Stimulated activated CD4-positive, alpha-beta T cell treated with anti-CD3 and anti-CD28 coated beads, Interleukin-1b, Interleukin-23, amount 100 ng/mL, for 48 hours (primary cell): ENCODE measurements around the gene MBNL1.

Source experiments
- DNase-seq: peaks from one replicate; pipeline ENCODE4 v3.0.0-alpha.2; 2020

Gene MBNL1

DNA sequence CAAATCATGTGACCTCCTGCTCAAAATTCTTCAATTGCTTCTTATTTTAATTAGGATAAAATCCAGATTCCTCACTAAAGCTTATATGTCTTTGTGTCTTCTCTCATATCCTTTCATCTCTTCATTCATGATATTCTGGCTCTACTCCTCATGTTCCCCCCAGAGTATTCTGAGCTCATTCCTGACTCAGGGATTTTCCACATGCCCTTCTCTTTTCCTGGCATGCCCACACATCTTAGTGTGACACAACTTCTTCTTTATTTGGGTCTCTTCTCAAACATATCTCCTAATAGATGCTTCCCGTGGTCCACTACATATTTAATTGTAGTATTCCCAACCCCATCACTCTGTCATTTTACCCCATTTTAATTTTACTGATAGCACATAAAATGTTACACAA lies 15.2 kb upstream of the MBNL1 start:
- DNase-seq, result no peak

DNA sequence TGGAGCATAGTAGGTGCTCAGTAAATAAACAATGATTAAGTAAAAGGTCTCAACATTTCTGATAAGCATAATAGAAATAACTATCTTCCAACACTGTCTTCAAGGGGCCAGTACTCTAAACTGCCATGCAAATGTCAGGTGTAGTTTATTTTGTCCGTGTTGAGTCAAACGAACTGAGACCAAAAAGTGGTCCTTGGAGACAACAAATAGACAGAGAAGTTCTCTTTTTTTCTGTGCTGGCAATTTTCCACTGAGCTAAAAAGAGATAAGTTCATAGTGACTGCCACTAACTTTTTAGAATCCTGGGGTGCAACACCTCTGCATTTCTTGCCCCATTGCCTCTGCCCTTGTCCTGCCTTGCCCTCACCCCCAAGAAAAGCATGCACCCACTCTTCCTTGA lies 14.7 kb upstream of the MBNL1 start:
- DNase-seq, result no peak

DNA sequence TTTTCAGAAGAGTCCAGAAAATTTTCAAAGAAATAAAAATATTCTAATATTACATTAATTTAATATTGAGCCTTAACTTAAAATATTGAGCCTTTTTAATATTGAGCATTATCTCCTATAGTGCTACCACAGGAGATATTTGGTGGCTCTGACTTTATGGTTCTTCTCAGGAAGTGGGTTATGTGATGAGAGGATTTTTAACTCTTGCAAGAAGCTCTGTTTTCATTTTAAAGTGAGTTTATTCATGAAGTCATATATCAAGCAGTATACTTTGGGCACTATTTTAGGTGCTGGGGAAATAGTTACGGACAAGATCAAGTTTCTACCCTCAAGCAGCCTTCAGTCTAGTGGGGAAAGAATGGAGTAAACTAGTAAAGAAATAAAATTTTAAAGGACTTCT lies 13.4 kb upstream of the MBNL1 start:
- DNase-seq, result no peak

DNA sequence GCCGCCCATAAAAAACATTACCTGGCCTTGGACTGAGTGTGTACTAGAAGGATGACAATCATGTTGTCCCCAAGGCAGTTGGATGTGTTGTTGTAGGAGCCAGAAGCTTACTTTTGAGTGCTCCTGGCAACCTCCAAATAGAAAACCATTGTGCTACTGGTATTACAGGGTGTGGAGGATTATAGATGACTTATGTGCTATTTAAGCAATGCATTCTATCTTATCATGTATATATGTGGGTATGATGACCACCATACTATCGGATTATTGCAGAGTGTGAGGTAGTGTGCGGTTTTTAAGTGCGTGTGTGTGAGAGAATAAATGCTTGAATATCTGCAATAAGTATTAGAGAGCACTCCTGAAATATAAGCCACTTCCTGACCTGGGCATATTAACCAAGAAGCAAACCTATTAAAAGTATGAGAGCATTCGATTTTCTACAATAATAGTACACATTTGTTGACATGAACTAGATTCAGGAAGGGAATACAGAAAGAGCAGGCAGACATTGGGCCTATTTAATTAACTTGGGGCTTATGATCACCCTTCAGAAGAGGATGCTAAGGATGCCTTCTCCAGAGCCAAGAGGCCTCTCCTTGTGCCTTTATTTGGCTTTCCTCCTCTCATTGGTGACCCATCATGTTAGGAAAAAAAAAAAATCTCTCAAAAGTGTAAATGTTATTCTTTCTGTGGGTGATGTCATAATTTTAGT lies 11.7 kb upstream of the MBNL1 start:
- DNase-seq, result no peak

DNA sequence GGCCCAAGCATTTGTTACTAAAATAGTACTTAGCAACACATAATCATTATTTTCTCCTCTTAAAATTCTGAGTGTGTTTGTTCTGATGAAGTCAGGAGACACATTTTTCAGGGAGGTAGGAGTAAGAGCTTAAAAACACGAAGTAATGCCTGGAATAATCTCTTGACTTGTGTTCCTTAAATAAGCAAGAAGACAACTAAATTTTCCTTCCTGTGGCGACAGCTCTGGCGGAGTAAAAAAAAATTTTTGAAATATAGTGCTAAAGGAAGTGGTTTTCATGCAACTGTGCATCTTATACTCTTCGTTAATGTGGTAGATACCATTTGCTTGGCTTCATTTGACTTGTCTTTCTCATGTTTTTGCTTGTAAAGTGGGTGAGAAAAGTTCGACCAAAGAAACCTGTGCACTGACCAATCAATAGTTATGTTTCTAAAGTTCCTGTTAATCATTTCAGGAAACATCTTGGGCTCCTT lies 11.1 kb upstream of the MBNL1 start:
- DNase-seq, result no peak

DNA sequence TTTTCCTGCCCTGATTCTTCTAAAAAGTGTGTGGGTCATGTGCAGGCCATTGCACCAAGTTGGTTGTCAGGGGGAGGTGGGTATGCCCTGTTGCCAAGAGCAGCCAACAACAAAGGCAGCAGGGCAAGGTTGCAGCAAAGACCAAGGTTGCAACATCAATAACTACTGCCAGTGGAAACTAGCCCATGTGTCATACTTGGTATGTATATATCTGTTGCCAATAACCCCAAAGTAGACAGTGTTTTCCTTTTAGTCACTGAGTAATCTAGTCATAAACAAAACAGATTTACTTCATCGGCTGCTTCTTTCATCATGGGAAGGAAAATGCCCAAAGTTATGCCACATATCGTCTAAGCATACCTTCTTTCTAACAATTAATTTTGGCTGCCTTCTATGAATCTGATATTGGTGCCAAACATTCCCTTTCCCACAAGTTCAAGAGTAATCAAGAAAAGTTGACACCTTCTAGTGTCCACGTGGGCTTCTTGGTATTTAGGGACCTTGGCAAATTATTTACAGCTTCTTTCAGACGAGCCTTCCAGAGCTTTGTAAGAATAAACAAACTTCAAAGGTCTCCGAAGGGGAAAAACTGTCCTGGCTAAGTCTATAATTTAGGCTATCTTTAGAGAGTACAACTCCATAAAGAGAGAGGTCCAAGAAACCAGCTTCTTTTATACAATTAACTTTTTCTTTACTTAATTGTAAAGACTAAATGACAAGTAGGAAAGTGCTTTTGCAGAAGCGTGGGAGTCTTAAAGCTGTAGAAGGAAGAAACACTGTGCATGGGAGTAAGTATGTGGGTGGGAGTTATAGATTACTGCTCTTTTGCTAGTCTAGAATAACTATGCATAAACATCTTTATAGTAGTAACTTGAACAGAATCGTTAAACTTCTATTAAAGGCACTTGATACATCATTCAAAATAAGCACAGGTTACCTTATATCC lies 10.0 kb upstream of the MBNL1 start:
- DNase-seq, result peak; percentile 76

DNA sequence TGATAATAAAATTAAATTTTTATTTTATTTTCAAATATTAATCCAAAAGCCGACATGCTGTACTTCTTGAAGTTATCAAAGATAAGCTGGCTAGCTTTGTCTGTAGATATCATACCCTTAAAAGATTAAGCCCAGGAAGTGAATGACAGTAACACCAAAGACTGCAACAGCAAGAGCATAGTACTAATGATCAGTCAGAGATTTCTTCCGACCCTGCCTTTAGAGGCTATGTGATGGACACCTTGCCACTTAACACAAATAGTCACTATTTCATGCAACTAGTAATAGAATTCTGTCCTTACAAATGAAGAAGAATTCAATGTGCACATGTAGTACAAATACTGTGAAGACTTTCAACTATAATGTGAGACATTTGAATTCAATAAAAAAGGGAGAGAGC lies 9.3 kb upstream of the MBNL1 start:
- DNase-seq, result no peak

DNA sequence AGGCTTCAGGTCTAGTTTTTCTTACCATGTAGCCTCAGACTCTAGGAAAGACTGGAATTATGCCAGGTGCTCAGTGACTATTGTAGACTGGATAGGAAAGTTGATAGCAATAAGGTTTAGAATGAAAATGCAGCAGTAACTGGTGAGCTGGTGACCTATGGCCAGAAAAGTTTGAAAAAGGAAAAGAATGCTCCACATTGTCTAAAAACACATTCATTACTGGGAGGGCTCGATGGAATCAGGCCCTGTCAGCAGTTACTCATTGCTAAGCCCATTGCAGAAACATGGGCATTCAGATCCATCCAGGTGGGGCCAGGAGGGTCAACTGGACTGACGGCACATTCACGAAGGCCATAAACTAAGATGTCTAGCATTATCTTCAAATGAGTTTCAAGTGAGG lies 8.7 kb upstream of the MBNL1 start:
- no peak for DNase-seq

DNA sequence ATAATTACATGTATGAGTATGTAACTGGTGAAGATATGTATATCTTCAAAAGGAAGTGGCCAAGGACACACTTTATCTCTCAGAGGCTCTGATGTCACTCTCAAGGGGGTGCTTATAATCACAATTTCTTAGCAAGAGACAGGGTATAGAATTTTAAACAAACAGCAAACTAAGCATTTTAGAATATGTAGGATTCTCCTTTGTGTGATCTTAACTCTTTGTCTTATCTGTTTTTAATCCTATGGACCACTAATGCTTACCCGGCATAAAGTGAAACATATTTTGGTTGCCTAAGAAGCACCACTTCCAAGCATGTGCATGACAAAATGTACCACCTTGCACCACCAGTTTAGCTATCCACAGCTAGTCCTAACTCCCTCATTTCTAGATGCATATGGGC lies 8.2 kb upstream of the MBNL1 start:
- DNase-seq, result no peak

DNA sequence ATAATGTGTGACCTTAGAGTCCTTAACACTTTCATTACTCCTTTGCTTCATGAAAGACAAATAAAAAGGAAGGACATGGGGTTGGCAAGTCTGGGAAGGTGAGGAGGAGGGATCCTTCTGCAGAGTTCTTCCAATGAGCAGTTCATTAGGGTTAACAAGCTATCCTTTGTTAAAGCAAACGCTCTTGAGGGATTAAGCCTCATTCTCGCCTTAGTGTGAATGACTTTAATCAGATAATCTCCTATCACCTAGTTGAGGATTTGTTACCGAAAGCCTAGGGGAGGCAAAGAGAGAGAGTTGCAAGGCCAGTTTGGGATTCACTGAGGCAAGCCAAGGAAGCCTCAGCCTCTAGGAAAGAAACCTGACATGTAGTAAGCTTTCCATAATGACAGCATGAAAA lies 7.4 kb upstream of the MBNL1 start:
- no peak for DNase-seq

DNA sequence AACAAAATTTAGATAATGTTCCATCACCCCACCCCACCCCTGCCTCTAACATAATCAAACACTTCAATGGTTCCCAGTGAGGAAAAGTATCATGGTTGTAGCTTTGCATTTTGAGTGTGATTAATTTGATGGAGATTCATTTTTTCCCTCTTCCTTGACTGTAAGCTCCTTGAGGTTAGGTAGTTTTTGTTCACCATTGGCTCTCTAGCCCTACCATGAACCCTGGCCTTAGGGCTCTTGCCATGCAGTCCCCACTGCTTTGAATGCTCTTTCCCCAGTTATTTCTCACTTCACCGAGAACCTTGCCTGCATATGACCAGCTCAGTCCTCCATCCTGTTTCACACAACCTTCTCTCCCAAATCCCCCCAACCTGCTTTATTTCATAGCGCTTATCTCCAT lies 5.0 kb upstream of the MBNL1 start:
- no peak for DNase-seq

DNA sequence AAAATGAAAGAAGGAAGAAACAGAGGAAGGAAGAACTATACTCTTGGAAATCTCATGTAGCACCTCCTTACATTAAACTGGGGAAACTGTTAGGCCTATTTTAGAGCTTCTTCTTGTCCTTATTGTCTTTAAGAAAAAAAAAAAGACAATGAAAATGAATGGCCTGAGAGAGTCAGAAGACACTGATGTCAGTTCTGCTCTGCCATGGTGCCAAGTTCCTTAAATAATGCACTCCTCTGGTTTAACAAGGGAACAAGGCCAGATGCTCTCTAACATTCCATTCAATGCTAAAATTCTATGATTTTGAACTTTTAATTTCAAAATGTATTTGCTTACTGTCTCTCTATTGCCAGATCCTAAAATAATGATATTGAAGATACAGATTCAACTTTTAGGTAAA lies 4.4 kb upstream of the MBNL1 start:
- DNase-seq, result no peak

DNA sequence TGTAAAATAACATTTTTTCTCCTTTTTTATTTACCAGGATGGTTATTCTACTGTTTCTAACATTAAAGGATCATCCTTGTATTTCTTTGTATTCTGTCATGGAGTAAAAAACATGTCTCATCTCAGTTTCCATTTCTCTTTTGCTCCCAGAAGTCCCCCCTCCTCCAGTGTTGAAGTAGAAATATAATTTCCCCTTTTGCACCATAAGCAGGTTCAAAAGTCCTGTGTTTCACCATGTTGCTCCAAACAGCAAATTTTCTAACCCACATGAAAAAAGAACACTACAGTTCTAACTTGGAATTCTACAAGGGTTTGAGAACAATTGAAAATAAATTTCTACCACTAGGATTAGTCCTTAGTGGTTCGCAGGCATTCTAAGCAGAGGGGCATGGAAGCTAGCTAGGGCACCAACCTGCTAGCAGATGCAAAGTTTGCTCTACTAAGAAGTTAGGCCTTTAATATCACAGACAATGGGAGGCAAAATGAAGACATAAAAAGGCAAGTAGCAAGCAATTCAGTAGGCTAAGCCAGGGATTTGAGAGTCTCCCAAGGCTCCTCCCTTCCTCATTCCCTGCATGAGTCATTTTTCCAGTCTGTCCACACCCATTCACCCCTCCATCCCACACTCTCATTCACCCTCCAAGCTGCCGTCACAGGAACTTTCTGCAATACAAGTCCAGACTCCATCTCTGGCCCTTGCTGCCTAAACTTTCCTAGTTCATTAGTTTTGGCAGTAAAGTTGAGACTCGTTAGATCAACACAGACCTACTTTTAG lies 2.3 kb upstream of the MBNL1 start:
- DNase-seq, result no peak

DNA sequence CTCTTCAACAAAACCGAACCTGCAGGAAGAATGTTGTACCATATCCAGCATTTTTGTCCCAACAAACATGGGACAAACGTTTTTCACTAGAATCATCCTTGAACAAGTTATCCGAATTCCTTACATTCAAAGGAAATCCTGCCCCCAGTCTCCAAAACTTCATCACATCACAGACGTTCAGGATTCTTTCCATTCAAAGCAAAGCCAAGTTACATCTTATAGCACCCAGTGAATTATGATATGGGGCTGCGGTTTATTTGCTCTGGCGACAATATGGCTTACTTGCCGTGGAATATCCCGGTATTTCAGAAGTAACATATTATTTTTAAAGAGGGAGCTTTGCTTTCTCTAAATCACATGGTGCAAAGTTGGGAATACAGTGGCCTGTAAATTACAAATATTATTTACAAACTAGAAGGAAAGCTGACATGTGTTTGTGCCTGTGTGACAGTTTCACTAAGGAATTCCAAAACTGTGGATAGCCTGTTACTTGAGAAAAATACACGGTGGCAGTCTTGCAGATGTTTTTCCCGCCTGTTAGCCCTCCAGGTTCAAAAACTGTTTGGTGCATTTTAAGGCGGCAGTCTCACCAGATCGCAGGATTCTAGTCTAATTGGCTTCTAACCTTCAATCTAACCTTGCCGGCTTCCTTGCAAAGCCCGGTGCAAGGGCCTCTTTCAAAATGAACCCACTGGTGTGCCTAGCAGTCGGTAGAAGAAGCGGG lies 736 bp upstream of the MBNL1 start:
- DNase-seq, result no peak

DNA sequence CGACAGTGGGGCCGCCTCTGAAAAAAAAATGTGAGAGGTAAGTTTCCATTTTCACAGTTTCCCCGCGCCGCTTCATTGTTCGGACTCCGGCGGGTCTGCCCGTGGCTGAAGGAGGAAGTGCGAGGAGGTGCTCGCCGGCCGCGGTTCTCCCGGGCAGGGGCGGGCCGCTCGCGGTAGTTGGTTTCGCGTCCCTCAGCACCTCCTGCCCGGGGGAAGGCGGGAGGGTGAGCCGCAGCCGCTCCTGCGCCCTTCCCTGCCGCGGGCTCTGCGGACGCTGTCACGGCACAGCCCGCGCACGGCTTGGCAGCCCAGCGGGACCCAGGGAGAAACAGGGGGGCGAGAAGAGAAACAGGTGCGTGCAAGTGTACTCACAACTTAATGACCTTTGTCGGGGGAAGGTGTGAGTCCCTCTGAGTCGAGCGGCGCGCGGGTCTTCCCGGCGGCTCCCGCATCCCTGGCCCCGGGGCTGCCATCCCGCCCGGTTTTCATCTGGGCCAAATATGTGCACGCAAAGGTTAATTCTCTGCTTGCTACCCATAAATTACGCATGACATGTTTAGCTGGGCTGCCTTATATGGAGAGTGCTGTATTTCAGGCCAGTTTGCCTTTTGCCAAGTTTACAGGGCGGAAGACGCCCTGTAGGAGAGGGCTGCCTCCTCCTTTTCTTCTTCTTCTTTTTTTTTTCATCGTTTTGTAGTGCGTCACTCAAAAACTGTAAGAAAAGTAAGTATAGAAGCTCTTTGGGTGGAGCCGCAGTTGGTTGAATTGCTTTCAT lies 514 bp downstream of the MBNL1 start:
- no peak for DNase-seq

DNA sequence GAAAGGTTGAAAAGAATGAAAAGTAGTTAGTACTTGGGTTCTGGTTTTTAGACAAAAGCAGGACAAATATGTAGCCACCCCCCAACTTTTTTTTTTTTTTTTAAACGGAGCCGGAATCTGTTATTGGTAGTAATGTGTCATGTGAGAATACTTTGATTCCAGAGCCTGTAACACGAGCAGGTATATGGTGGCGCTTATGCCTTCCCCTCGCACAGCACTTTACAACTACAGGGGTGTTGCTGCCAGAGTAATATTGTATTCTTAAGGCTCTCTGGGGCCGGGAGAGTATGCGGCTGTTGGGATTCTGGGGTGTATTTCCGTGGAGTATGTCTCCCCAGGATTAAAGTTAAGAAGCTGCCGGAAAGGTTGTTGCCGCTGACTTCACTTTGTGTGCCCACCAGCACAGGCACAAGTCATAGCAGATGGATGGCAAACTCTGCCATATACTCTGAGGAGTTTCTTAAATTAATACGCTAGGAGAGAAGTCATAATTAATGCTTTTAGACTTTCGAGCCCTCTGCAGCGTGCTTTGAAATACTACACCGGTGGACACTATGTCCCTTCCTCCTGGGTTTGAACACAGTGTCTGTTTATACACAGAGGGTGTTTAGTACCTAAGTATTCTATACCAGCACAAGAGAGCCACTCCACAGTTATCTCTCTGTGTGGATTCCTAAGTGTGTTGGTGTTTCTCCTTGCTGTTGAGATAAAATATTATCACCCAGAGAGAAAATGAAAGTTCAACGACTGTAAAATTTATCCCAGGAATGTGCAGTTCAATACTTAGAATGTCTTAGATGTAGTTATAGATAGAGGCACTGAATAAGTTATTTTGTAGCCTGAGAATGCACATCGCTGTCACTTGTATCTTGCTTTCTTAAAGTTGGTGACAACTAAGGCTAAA lies 1.4 kb downstream of the MBNL1 start:
- no peak for DNase-seq

DNA sequence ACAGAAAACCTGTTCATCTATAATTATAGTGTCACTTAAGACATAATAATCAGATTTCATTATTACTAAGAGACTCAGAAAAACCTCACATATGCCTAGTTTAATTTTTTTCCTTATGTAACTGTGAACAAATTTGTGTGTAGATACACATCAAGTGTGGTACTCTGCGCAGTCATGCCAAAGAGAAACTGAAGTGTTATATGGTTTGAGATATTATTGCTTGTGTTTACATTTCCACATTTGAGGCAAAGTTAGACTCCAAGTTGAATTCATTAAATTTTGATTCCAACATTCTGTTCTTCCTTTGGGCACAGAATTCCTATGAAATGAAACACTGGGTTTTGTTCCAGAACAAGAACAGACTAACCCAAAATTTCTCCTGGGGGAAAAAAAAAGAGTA lies 2.2 kb downstream of the MBNL1 start:
- DNase-seq, result no peak

DNA sequence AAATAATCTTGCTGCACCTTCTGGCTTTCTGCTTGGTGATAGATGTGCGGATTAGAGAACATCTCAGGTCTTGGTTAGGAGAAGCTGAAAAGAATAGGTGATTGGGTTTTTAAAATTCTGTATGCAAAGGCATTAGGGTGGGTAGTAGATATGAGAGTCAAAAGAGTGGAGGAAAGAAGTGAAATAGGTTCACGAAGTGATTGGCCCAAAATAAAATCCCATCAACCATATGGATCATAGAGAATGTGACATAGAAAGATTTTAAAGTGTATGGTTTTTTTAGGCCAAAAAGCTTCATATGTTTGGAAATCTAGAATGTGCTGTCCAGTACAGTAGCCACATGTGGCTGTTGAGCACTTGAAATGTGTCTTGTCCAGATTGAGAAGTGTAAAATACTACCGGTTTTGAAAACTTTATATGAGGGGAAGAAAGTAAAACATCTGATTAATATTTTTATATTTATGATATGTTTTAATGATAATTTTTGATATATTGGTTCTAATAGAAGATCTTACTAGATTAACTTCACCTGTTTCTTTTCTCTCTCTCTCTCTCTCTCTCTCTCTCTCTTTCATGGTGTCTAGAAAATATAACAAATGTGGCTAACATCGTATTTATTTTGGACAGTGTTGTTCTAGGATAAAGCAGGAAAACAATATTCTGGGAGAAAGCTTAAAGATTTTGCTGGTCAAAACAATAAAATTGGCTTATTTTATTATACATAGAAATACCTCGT lies 2.9 kb downstream of the MBNL1 start:
- DNase-seq, result no peak

DNA sequence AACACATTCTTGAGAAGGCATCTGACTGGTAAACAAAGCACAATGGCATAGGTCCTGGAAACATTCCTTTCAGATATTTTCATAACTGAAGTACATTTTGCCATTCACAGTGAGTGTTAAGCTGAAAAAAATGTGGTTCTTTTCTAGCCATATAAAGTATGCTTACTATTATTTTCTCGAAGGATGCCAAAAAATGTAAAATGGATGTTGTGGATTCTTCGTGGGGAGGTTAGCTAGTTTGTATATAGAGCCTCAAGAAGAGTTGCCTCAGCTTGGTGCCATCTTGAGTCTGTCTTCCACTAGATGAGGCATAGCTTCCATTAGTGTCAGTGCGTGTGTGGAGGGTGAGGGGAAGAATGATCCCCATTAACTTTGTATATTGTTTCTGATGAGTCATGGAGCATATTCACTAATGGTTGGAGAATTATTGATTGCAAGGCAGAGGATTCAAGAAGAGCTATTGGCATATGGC lies 4.1 kb downstream of the MBNL1 start:
- DNase-seq, result peak; percentile 60

DNA sequence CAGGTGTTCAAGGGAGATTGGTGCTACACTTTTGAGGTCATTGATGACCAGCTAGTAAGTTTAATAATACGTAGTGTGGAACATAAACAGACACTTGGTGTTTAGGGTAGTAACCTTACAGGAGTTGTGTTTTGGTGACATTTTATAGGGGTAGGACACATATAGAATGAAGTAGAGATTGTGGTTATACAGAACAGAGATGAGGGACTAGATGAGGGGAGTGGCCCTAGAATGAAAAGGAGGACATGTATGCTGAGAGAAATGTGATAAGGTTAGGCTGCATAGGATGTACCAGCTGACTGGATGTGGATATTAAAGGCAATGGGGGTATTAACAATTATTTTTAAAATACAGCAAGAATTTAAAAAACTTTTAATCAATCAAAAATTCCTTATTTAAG lies 8.0 kb downstream of the MBNL1 start:
- DNase-seq, result no peak
